ENCODE data around the gene LDLRAD3. TPM values are rescaled to one million over a fixed set of nuclear protein-coding genes. Genes with fewer than 3 reads are reported as not detected.

The LDLRAD3 gene
- total RNA-seq, 4 donors from 2014 or later = 0.37 to 43.2 (median 3.7) TPM

GRCh38 chr11:36007127-36007655 lies 63.3 kb downstream of the LDLRAD3 start:
- H3K4me3 ChIP-seq = no peak overlapping the region
- in situ Hi-C loops (cut with MboI; ENCODE audit: low pct_ligation_motif_present in 1 of 4, low pct_unique_long_range_greater_than_20kb in 1 of 4, low sequenced_read_pairs in 3 of 4) (no loop called here), intact Hi-C loops (cut with DNase I; ENCODE audit: low total_unique reads) (loop anchor here (10.0 kb wide), 1 partner anchor 1048 kb away; no protein-coding TSS in a partner anchor)
- no peaks in the 10 kb centered on the region for H3K27me3 ChIP-seq
- no peak for TF ChIP-seq CTCF (IDR thresholded peaks at IDR 0.05)
- TF ChIP-seq POLR2A (IDR thresholded peaks at IDR 0.05) = no peak
- no peak for TF ChIP-seq POLR2AphosphoS5 (IDR thresholded peaks at IDR 0.05)
- TF ChIP-seq EP300 (IDR thresholded peaks at IDR 0.05; ENCODE audit: low read depth) = no peak
- WGBS, 2 donors (ENCODE audit: low coverage in 1 of 2) = 85 to 100% methylated on average over 2 to 8 of the region's 8 CpGs
- peaks cover 0 to 13% (median 2%) of the 10 kb centered on the region in 4 donors for H3K4me1 ChIP-seq
- no peak for DNase-seq
- H3K36me3 ChIP-seq = no peaks in the 10 kb centered on the region
- no peak overlapping the region for H3K27ac ChIP-seq
- peaks cover 0 to 5% of the 10 kb centered on the region in 2 donors for H3K9me3 ChIP-seq

- H3K27ac ChIP-seq = no peak overlapping the region
- in situ Hi-C loops (cut with MboI; ENCODE audit: low pct_ligation_motif_present in 1 of 4, low pct_unique_long_range_greater_than_20kb in 1 of 4, low sequenced_read_pairs in 3 of 4) (no loop called here), intact Hi-C loops (cut with DNase I; ENCODE audit: low total_unique reads) (loop anchor here (10.0 kb wide), 1 partner anchor 1046 kb away; no protein-coding TSS in a partner anchor)
- no peaks in the 10 kb centered on the region for H3K27me3 ChIP-seq
- 84 to 85% methylated on average over 3 of the region's 3 CpGs for WGBS, 2 donors (ENCODE audit: low coverage in 1 of 2)
- H3K9me3 ChIP-seq = peaks cover 0 to 5% of the 10 kb centered on the region in 2 donors
- H3K36me3 ChIP-seq = no peaks in the 10 kb centered on the region
- no peak for TF ChIP-seq POLR2A (IDR thresholded peaks at IDR 0.05)
- TF ChIP-seq EP300 (IDR thresholded peaks at IDR 0.05; ENCODE audit: low read depth) = no peak
- TF ChIP-seq CTCF (IDR thresholded peaks at IDR 0.05) = no peak
- TF ChIP-seq POLR2AphosphoS5 (IDR thresholded peaks at IDR 0.05) = no peak
- DNase-seq = no peak
- no peak overlapping the region for H3K4me3 ChIP-seq
- peaks cover 0 to 13% (median 2%) of the 10 kb centered on the region in 4 donors for H3K4me1 ChIP-seq
Observed at GRCh38 chr11:36008584-36008983, 64.7 kb downstream of the LDLRAD3 start.

GRCh38 chr11:36009473-36009872 lies 65.6 kb downstream of the LDLRAD3 start:
- Histone ChIP-seq H3K4me1 (peaks cover 0 to 13% (median 2%) of the 10 kb centered on the region in 4 donors), H3K9me3 (peaks cover 0 to 2% of the 10 kb centered on the region in 2 donors), H3K27ac (peak overlapping the region in 1 of 4 donors; percentile 17), H3K27me3 (no peaks in the 10 kb centered on the region), H3K36me3 (no peaks in the 10 kb centered on the region), H3K4me3 (no peak overlapping the region)
- in situ Hi-C loops (cut with MboI; ENCODE audit: low pct_ligation_motif_present in 1 of 4, low pct_unique_long_range_greater_than_20kb in 1 of 4, low sequenced_read_pairs in 3 of 4) = no loop called here
- no peak for DNase-seq
- 71 to 79% methylated on average over 4 of the region's 4 CpGs for WGBS, 2 donors (ENCODE audit: low coverage in 1 of 2)
- TF ChIP-seq CTCF (IDR thresholded peaks at IDR 0.05) = no peak
- no peak for TF ChIP-seq EP300 (IDR thresholded peaks at IDR 0.05; ENCODE audit: low read depth)
- TF ChIP-seq POLR2A (IDR thresholded peaks at IDR 0.05) = no peak
- no peak for TF ChIP-seq POLR2AphosphoS5 (IDR thresholded peaks at IDR 0.05)
- intact Hi-C loops (cut with DNase I; ENCODE audit: low total_unique reads) = loop anchor here (10.0 kb wide), 1 partner anchor 1045 kb away; no protein-coding TSS in a partner anchor

GRCh38 chr11:36010010-36010740 lies 66.3 kb downstream of the LDLRAD3 start:
- in situ Hi-C loops (cut with MboI; ENCODE audit: low pct_ligation_motif_present in 1 of 4, low pct_unique_long_range_greater_than_20kb in 1 of 4, low sequenced_read_pairs in 3 of 4) = no loop called here
- peaks cover 0 to 19% (median 2%) of the 10 kb centered on the region in 4 donors for H3K4me1 ChIP-seq
- no peaks in the 10 kb centered on the region for H3K9me3 ChIP-seq
- no peaks in the 10 kb centered on the region for H3K27me3 ChIP-seq
- H3K27ac ChIP-seq = peak overlapping the region in 1 of 4 donors; percentile 9
- intact Hi-C loops (cut with DNase I; ENCODE audit: low total_unique reads) = no loop called here
- H3K4me3 ChIP-seq = no peak overlapping the region
- H3K36me3 ChIP-seq = no peaks in the 10 kb centered on the region
- WGBS, 2 donors (ENCODE audit: low coverage in 1 of 2) = 69 to 72% methylated on average over 2 of the region's 2 CpGs
- no peak for TF ChIP-seq CTCF (IDR thresholded peaks at IDR 0.05)
- TF ChIP-seq POLR2AphosphoS5 (IDR thresholded peaks at IDR 0.05) = no peak
- TF ChIP-seq POLR2A (IDR thresholded peaks at IDR 0.05) = no peak
- TF ChIP-seq EP300 (IDR thresholded peaks at IDR 0.05; ENCODE audit: low read depth) = no peak
- DNase-seq = no peak
